GM21367 (cell line): ENCODE data around the gene FREM1.
A peak's percentile ranks its signal among the peaks of the same experiment; 100 is the strongest.

Source experiments
- ATAC-seq: cut with Tn5 transposase; IDR thresholded peaks from one replicate; pipeline ENCODE4 v1.9.1; 2021; ENCODE audit not compliant: unreplicated experiment

The FREM1 gene

DNA sequence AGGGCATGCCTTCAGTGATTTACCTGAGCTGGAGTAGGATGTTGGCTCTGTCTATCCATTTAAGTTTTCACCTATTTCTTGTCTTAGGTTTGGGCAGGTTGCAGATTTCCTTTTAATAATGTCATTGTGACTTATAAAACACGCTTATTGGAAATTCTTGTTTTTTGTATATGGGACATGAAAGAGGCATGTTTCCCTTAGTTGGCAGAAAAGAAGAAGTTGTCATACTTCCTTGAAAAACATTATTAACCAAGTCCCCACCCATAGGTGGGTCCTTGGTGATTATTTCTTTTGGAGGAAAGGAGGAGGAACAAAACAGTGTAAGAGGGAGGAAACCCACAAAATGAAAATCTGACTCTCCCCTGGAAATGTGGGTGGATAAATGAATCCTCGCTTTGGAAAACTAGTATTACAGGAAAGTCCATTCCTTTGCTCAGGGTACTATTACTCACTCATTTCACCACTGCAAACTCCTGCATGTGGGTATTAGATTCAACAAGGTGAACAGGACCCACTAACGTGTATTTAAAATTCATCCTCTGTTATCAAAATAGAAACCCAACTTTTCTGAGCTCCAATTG lies 197.0 kb downstream of the FREM1 start:
- no peak for ATAC-seq

DNA sequence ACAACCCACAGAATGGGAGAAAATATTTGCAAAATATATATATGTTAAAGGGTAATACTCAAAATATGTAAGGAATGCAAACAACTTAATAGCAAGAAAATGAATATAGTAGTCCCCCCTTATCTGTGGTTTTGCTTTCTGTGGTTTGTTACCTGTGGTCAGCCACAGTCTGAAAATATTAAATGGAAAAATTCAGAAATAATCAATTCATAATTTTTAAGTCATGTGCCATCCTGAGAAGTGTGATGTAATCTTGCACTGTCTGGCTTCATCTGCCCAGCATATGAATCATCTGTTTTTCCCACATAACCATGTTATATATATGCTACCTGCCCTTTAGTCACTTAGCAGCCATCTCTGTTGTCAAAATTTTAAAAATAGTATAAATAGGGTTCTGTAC lies 199.4 kb downstream of the FREM1 start:
- ATAC-seq, result no peak

DNA sequence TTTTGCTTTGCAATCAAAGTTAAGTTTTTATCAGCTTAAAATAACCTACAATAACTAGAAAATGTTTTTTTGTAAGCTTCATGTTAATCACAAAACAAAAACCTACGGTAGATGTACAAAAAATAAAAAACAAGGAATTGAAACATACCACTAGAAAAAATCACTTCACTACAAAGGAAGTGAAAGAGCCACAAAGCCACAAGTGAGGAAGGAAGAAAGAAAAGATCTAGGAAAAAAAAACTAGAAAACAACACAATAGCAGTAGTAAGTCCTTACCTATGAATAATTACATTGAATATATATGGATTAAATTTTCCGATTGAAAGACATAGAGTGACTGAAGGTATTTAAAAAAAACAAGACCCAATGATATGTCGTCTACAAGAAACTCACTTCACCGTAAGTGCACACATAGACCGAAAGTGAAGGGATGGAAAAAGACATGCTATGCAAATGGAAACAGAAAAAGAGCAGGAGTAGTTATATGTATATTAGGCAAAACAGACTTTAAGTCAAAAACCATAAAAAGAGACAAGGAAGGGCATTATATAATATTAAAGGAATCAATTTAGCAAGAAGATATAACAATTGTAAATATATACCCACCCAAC lies 203.6 kb downstream of the FREM1 start:
- ATAC-seq, result peak; percentile 69

DNA sequence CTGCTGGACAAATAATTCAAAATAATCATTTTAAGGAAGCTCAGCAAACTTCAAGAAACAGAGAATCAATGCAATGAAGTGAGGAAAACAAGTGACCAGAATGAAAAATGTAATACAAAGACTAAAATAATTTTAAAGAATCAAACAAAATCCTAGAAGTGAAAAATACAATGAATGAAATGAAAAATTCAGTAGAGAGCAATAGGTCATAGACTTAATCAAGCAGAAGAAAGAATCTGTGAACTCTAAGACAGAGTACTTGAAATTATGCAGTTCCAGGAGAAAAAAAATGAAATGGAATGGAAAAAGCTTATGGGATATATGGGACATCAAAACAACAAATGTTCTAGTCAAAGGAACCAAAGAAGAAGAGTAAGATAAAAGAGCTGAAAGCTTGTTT lies 205.1 kb downstream of the FREM1 start:
- no peak for ATAC-seq

DNA sequence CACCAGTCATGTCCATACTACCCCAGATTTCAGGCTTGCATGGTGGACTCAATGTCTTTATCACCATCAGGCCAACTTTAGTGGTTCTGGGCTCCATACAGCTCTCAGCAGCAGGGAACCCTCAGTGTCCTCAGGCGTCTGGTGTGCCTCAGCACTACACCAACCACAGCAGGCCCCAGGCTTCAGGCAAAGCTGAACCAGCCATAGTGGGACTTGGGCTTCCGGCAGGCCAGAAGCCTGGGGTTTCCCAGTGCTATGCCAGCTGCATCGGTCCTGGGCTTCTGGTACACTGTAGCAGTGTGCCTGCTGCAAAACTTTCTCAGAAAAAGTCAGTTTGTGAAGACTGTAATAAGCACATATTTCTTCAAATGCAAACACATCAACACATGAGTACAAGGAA lies 205.9 kb downstream of the FREM1 start:
- no peak for ATAC-seq

DNA sequence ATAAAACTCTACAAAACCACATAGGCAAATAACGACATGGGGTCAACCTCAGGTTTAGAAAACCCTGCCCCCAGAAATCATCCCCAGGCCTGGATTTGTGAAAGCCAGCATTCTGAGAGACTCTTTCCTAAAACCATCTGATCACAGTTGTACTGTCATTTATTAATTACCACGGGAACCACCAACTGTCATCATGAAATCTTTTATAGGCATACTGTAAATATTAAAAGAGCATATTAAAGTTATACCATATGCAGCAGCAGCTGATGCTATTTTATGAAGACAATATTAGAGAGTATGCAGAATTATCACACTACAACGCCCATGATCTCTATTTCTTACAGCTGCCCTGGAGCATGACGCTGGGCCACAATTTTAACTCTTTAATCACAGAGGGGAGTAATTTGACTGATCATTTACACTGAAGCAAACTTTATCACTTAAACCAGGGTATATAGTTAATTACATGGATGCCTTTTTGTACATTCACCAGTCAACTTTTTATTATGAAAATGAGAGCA lies 208.0 kb downstream of the FREM1 start:
- no peak for ATAC-seq

DNA sequence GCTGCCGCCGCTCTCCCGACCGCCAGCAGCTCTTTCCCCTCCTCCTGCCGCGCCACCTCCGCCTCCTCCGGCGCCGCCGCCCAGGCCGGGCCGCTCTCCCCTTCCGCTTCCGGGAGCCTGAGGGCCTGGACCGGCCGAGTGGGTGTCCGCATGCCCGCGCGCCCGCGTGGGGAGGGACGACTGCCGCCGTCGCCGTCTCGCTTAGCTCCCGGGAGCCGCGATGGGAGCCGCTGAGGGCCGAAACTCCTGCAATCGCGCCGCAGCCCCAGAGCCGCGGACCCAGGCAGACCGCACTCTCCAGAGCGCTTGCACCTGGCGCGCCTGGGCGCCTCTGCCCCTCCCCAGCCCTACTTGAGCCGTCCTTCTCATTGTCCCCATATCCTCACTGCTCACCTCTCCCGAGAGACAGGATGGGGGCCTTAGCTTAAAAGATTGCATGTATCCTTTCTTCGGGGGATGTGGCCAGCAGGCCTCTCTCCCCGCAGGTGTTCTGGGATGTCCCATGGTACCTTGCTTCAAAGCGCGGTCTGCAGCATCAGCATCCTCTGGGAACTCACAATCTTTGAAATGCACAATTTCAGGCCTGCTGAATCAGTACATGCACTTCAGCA lies 216.9 kb downstream of the FREM1 start, which contains the start of gene ZDHHC21:
TSS of gene ZDHHC21 (minus strand) at position 182 of the 611 bp plus-strand sequence. CDS start 19,092 bp downstream, outside the sequence.
- peak; percentile 67 for ATAC-seq

DNA sequence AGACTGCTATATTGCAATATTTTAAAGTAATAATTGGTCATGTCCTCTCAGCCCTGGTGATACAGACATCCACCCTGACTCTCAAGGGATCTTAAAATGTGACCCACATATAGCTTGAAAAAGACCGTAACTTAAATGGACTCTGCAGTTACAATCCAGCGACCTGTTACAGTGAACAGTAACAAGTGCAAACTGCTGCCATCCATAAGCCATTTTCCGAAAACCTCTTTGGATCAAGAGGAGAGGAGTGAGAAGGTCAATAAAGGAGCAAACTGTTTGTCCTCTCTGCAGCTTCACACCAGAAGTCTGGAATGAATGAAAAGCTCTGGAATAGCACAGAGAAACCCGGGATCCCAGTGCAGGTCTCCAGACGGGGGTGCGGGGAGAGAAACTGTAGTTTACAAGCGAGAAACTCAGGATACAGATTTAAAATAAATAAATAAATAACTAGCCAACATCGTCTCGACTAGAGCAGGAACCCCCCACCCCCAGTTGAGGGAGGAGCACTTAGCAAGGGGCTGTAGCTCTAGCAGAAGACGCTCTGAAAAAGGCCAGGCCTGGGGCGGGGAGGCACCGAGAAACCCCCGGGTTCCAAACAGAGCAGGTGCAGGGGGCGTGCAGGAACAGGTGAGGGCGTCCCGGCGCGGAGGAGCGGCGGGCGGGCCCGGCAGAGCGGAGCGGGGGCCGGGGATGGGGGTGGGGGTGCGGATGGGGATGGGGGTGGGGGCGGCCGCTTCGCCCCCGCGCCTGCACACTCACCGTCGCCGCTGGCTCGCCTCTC lies 217.6 kb downstream of the FREM1 start:
- peak; percentile 23 for ATAC-seq

DNA sequence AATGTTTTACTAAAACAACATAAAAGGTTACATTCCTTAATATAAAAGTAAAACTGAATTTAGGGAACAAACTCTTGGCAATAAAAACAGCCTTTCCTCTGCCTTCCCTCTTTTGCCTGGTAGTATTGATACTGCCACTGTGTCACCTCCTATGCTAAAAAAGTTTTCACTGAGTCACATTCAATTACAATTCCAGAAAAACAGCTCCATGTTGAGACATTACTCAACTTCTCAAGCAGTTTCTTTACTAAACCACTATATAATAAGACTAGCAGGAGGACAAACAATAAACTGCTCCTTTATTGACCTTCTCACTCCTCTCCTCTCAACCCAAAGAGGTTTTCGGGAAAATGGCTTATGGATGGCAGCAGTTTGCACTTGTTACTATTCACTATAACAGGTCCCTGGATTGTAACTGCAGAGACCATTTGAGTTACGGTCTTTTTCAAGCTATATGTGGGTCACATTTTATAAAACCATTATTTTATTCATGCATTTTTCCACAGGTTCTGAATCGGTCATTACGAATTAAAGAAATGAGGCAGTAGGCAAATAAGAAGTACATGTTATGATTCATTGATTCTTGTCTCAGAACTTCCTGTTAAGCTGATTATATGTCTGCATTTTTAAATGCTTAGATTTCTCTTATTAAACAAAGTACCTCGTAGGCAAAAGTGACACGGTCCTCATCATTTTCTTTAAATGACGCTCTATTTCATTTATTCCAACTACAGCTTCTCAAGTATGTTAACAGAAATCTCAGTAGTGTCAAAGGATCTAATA lies 219.1 kb downstream of the FREM1 start:
- ATAC-seq, result no peak

DNA sequence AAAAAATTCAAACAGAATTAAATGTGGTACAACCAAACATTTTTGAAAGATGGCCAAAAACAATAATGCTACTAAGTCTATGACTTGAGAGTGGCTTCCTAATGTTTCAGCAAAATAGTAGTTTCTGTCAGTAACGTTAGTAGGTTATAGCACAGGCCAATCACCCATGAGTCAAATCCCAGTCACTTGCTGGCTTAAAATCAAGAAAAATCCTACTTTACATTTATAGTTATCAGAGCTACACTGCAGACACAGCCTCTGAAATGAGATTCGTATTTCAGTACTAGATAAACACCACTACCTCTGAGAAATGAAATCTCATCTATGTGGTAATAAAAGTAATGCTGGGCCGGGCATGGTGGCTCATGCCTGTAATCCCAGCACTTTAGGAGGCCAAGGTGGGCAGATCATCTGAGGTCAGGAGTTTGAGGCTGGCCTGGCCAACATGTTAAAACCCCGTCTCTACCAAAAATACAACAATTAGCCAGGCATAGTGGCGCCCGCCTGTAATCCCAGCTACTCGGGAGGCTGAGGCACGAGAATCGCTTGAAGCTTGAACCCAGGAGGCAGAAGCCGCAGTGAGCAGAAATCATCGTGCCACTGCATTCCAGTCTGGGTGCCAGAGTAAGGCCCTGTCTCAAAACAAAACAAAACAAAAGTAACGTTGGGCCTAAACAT lies 223.0 kb downstream of the FREM1 start:
- no peak for ATAC-seq

DNA sequence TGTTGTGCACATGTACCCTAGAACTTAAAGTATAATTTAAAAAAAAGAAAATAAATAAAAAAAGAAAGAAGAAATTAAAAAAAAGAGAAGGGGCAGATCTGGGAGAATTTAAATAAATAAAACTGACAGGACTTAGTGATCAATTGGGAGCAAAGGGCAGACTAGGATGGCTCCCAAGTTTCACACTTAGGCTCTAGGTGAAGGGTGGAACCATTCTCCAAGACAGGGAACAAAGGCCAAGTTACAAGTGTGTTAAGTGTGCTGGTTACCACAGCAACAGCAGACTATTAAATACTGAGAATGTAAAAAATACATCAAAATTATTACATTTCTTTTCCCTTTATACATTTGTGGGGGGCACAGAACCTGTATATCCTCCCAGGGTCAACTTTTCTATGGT lies 224.1 kb downstream of the FREM1 start:
- no peak for ATAC-seq
